ENCODE data around the gene TMEFF1.

Gene TMEFF1

GRCh38 chr9:100579665-100580064 lies 106.7 kb downstream of the TMEFF1 start:
- DNase-seq = no peak

- DNase-seq = no peak
Observed at GRCh38 chr9:100580257-100580656, 107.3 kb downstream of the TMEFF1 start.

- no peak for DNase-seq
Observed at GRCh38 chr9:100581081-100581480, 108.1 kb downstream of the TMEFF1 start.

GRCh38 chr9:100581661-100582060 lies 108.7 kb downstream of the TMEFF1 start:
- no peak for DNase-seq

- no peak for DNase-seq
Observed at GRCh38 chr9:100583014-100583802, 110.3 kb downstream of the TMEFF1 start.

- DNase-seq = no peak
Observed at GRCh38 chr9:100584951-100585350, 112.0 kb downstream of the TMEFF1 start.

GRCh38 chr9:100586093-100586492 lies 113.1 kb downstream of the TMEFF1 start:
- DNase-seq = no peak

GRCh38 chr9:100587375-100587774 lies 114.4 kb downstream of the TMEFF1 start:
- DNase-seq = no peak

- no peak for DNase-seq
Observed at GRCh38 chr9:100589582-100589981, 116.6 kb downstream of the TMEFF1 start.

GRCh38 chr9:100590481-100590880 lies 117.5 kb downstream of the TMEFF1 start:
- DNase-seq = no peak

- no peak for DNase-seq
Observed at GRCh38 chr9:100591139-100591538, 118.2 kb downstream of the TMEFF1 start.

GRCh38 chr9:100591639-100592412 lies 118.9 kb downstream of the TMEFF1 start:
- DNase-seq = no peak

GRCh38 chr9:100595391-100596199 lies 122.6 kb downstream of the TMEFF1 start:
- DNase-seq = peak; percentile 79

- DNase-seq = no peak
Observed at GRCh38 chr9:100597236-100597635, 124.3 kb downstream of the TMEFF1 start.

- peak; percentile 84 for DNase-seq
Observed at GRCh38 chr9:100598641-100599145, 125.7 kb downstream of the TMEFF1 start.

GRCh38 chr9:100600521-100601079 lies 127.7 kb downstream of the TMEFF1 start:
- peak; percentile 58 for DNase-seq

GRCh38 chr9:100601216-100601615 lies 128.3 kb downstream of the TMEFF1 start:
- peak; percentile 91 for DNase-seq

- peak; percentile 77 for DNase-seq
Observed at GRCh38 chr9:100602342-100602801, 129.4 kb downstream of the TMEFF1 start.

- DNase-seq = no peak
Observed at GRCh38 chr9:100605405-100605804, 132.5 kb downstream of the TMEFF1 start.

GRCh38 chr9:100619194-100619593 lies 146.2 kb downstream of the TMEFF1 start:
- DNase-seq = no peak

- DNase-seq = no peak
Observed at GRCh38 chr9:100619665-100620064, 146.7 kb downstream of the TMEFF1 start.

GRCh38 chr9:100623969-100624368 lies 151.0 kb downstream of the TMEFF1 start:
- no peak for DNase-seq

- DNase-seq = no peak
Observed at GRCh38 chr9:100626949-100627348, 154.0 kb downstream of the TMEFF1 start.
